ENCODE results near the gene NTPCR. TPM values are rescaled to one million over a fixed set of nuclear protein-coding genes. Genes with fewer than 3 reads are reported as not detected.

NTPCR gene
- total RNA-seq, 1 donor from 2014 or later = 29.5 TPM

DNA sequence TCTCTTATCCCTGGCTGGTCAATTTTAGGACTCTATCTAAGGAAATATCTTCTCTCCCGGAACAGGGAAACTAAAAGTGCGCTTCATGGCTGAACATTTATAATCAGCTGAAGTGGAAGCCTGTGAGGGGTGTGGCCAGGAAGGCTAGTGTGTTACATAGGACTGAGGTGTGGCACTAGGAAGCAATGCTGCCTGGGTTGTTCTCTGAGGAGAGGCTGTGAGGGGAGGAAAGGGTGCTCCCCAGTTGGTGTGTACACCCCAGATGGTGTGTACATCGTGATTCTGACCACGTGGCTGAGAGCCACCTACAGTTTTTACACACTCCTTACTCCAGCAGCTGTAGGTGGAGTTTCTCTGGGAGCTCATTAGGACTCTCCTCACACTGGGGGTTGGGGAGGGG is 16.3 kb downstream of the NTPCR start:
- Histone ChIP-seq H3K27me3 (ENCODE audit: low read depth) (no peaks in the 10 kb centered on the region), H3K4me1 (peaks cover 37% of the 10 kb centered on the region), H3K9me3 (no peaks in the 10 kb centered on the region), H3K36me3 (peaks cover 23% of the 10 kb centered on the region), H3K4me3 (no peak overlapping the region), H3K27ac (peak overlapping the region; percentile 50)
- ATAC-seq = peak; percentile 89 to 91
- intact Hi-C loops (cut with DNase I) = no loop called here
- TF ChIP-seq, protein P1, sequence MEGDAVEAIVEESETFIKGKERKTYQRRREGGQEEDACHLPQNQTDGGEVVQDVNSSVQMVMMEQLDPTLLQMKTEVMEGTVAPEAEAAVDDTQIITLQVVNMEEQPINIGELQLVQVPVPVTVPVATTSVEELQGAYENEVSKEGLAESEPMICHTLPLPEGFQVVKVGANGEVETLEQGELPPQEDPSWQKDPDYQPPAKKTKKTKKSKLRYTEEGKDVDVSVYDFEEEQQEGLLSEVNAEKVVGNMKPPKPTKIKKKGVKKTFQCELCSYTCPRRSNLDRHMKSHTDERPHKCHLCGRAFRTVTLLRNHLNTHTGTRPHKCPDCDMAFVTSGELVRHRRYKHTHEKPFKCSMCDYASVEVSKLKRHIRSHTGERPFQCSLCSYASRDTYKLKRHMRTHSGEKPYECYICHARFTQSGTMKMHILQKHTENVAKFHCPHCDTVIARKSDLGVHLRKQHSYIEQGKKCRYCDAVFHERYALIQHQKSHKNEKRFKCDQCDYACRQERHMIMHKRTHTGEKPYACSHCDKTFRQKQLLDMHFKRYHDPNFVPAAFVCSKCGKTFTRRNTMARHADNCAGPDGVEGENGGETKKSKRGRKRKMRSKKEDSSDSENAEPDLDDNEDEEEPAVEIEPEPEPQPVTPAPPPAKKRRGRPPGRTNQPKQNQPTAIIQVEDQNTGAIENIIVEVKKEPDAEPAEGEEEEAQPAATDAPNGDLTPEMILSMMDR (IDR thresholded peaks at IDR 0.05) = no peak
- DNase-seq = no peak

DNA sequence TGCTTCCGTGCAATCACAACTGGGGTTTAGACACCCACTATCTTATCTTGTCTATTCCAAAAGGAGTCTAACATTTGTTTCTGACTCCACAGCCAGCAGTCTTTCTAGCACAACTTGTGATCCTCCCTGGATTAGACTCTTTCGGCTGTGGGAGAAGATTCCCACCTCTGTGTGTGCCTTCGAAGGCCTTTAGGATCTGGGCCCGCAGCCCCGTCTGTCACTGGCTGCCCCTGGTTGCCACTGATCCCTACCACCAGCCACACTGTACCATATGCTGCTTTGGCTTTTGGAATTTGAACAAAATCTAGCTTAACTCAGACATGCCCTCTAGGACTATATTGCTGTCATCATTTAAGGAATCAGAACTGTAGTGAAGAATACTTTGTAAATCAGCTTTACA is 18.0 kb downstream of the NTPCR start:
- intact Hi-C loops (cut with DNase I) = no loop called here
- peaks cover 25% of the 10 kb centered on the region for H3K4me1 ChIP-seq
- ATAC-seq = no peak
- no peak for DNase-seq
- H3K4me3 ChIP-seq = no peak overlapping the region
- peaks cover 24% of the 10 kb centered on the region for H3K36me3 ChIP-seq
- no peak overlapping the region for H3K27ac ChIP-seq
- H3K27me3 ChIP-seq (ENCODE audit: low read depth) = no peaks in the 10 kb centered on the region
- no peaks in the 10 kb centered on the region for H3K9me3 ChIP-seq
- TF ChIP-seq, protein P1 (IDR thresholded peaks at IDR 0.05) = no peak

DNA sequence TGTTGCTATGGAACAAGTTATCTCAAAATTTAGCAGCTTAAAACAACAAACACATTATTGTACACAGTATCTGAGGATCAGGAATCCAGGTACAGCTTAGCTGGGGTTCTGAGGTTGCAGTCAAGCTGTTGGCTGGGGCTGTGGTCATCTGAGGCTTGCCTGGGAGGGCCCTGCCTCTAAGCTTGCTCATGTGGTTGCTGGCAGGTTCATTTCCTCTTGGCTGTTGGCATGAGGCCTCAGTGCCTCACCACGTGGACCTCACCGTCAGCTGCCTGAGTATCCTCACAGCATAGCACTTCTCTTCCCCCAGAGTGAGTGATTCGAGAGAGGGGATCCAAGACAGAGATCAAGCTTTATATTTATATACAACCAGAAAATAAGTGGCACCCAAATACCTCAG is 18.6 kb downstream of the NTPCR start:
- no peak overlapping the region for H3K27ac ChIP-seq
- intact Hi-C loops (cut with DNase I) = no loop called here
- peaks cover 24% of the 10 kb centered on the region for H3K36me3 ChIP-seq
- DNase-seq (no peak), ATAC-seq (peak; percentile 58 to 67)
- H3K4me1 ChIP-seq = peaks cover 23% of the 10 kb centered on the region
- TF ChIP-seq, protein P1 (IDR thresholded peaks at IDR 0.05) = no peak
- H3K9me3 ChIP-seq = peaks cover 4% of the 10 kb centered on the region
- H3K27me3 ChIP-seq (ENCODE audit: low read depth) = no peaks in the 10 kb centered on the region
- H3K4me3 ChIP-seq = no peak overlapping the region

DNA sequence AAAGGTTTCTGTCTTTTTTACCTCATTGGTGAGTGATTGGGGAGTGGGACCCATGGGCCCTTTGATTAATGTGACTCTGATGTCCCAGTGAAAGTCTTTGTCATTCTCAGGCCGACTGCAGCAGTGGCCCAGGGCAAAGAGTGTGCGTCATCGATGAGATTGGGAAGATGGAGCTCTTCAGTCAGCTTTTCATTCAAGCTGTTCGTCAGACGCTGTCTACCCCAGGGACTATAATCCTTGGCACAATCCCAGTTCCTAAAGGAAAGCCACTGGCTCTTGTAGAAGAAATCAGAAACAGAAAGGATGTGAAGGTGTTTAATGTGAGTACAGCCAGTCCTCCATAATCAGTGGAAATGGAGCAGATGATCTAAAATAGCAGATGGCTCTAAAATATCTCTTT is 19.4 kb downstream of the NTPCR start:
- H3K9me3 ChIP-seq = peaks cover 10% of the 10 kb centered on the region
- intact Hi-C loops (cut with DNase I) = no loop called here
- TF ChIP-seq, protein P1 (IDR thresholded peaks at IDR 0.05) = no peak
- H3K4me3 ChIP-seq = no peak overlapping the region
- H3K27ac ChIP-seq = no peak overlapping the region
- no peak for ATAC-seq
- no peak for DNase-seq
- no peaks in the 10 kb centered on the region for H3K27me3 ChIP-seq (ENCODE audit: low read depth)
- peaks cover 24% of the 10 kb centered on the region for H3K36me3 ChIP-seq
- H3K4me1 ChIP-seq = peaks cover 19% of the 10 kb centered on the region

DNA sequence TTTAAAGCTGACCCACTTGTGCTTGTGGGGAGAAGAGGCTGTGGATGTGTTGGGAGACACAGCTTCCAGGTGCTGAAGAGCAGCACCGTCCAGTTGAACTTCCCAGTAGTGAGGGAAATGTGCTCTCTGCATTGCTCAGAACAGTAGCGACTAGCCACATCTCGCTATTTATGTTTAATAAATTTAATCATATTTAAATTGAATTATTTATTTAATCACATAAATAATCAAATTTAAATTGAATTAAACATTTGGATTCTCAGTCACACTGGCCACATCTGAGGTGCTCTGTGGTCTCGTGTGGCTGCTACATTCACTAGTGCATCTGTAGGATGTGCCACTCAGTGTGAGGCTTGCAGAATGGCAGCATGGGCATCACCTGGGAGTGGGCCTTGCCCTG is 20.1 kb downstream of the NTPCR start:
- H3K27ac ChIP-seq = no peak overlapping the region
- H3K4me1 ChIP-seq = peaks cover 22% of the 10 kb centered on the region
- no peak overlapping the region for H3K4me3 ChIP-seq
- intact Hi-C loops (cut with DNase I) = no loop called here
- H3K27me3 ChIP-seq (ENCODE audit: low read depth) = no peaks in the 10 kb centered on the region
- ATAC-seq = no peak
- peaks cover 10% of the 10 kb centered on the region for H3K9me3 ChIP-seq
- TF ChIP-seq, protein P1 (IDR thresholded peaks at IDR 0.05) = no peak
- peaks cover 24% of the 10 kb centered on the region for H3K36me3 ChIP-seq
- no peak for DNase-seq
